SU-DHL-6 (cell line): Measurements from ENCODE around the gene FSTL4.

Source experiments
- EZH2phosphoT487 ChIP-seq: fragments of 200-600 bp; sonication (generic), shearing (Covaris generic); conservative IDR thresholded peaks from 2 replicates; pipeline ENCODE4 v1.6.1; 2018; ENCODE audit warnings: mild to moderate bottlenecking, antibody characterized with exemption, low read length, moderate library complexity, mixed read lengths
- TF ChIP-seq, protein P1 (sequence below): fragments of 200-600 bp; sonication (generic); IDR thresholded peaks from one replicate; pipeline ENCODE4 v1.5.1; 2017; ENCODE audit warnings: antibody characterized with exemption, mild to moderate bottlenecking, low read length, moderate library complexity; ENCODE audit not compliant: insufficient read depth, poor library complexity, severe bottlenecking

DNA sequence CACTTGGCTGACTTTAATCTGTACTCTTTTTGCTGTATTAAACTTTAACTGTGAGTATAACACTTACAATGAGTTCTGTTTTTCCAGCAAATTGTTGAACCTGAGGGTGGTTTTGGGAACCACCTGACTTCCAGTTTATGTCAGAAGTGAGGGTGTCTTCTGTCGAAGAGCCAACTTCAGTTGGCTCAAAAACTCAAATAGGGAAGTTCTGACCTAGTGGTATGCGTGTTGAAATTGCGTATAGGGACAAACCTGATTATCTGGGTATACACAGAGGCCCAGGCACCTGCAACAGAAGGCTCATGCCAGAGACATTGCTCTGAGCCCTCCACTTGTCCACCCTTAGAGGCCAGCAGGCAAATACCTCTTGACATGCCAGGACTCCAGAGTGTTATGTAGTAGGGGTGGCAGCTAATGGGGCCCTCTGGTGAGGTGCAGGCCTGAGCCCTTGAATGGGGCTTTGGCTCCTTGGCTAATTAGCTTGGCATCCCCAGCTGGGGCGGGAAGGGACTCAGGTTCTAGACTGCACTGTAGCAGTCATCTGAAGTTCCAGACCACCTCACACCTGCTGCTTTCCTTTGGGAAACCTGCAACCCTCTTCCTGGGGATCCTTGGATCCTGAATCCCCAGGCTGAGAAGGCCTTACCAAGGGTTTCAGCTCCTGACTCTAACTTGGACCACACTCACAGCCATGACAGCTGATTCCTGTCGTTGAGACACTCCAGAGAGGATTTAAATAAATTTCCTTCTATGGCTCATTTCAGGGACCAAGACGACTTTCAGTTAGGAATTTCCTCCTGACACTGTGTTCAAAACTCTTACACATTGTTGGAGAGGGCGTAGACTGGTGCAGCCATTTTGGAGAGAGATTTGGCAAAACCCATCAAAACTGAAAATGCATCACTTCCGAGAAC is 370.9 kb downstream of the FSTL4 start:
- TF ChIP-seq, protein P1, sequence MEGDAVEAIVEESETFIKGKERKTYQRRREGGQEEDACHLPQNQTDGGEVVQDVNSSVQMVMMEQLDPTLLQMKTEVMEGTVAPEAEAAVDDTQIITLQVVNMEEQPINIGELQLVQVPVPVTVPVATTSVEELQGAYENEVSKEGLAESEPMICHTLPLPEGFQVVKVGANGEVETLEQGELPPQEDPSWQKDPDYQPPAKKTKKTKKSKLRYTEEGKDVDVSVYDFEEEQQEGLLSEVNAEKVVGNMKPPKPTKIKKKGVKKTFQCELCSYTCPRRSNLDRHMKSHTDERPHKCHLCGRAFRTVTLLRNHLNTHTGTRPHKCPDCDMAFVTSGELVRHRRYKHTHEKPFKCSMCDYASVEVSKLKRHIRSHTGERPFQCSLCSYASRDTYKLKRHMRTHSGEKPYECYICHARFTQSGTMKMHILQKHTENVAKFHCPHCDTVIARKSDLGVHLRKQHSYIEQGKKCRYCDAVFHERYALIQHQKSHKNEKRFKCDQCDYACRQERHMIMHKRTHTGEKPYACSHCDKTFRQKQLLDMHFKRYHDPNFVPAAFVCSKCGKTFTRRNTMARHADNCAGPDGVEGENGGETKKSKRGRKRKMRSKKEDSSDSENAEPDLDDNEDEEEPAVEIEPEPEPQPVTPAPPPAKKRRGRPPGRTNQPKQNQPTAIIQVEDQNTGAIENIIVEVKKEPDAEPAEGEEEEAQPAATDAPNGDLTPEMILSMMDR = no peak
- no peak for TF ChIP-seq EZH2phosphoT487
